Motor neuron (in vitro differentiated cells): ENCODE data around the gene TRDN. TPM values are rescaled to one million over a fixed set of nuclear protein-coding genes. Genes with fewer than 3 reads are reported as not detected.
A peak's percentile ranks its signal among the peaks of the same experiment; 100 is the strongest.

Experiments used
- ATAC-seq, 8 experiments: fragments of 200-7000 bp; cut with Tn5 transposase; replicated peaks in 6 of 8; 2 replicates each; pipeline ENCODE4 v1.8.0; 2021; ENCODE audit warnings: mild to moderate bottlenecking in 8 of 8, moderate library complexity in 8 of 8
- H3K27ac ChIP-seq, 2 donors: fragments of 250-450 bp; sonication (Bioruptor Pico); 2 replicates each; pipeline ENCODE4 v1.9.0; 2021; ENCODE audit warnings: antibody characterized with exemption in 2 of 2, mild to moderate bottlenecking in 2 of 2, moderate library complexity in 1 of 2
- H3K4me1 ChIP-seq, 2 donors: fragments of 250-450 bp; sonication (Bioruptor Pico); replicated peaks in 1 of 2; 2 replicates each; pipeline ENCODE4 v1.6.1; 2021; ENCODE audit warnings: antibody characterized with exemption in 2 of 2, mild to moderate bottlenecking in 2 of 2, moderate library complexity in 1 of 2
- H3K4me3 ChIP-seq, 5 donors: fragments of 250-450 bp; sonication (Bioruptor Pico); 2 replicates each; pipeline ENCODE4 v1.9.0; 2021; ENCODE audit warnings: antibody characterized with exemption in 5 of 5, mild to moderate bottlenecking in 5 of 5, moderate library complexity in 4 of 5
- WGBS, 10 experiments: fragments of 450-650 bp; shearing (Covaris generic); methylation state at CpG; one replicate each; pipeline ENCODE4 v1.0.0; 2022; 5-methylcytosine and 5-hydroxymethylcytosine counted together
- in situ Hi-C, 9 experiments: fragments of 400-800 bp; cut with MboI; loops; one replicate each; pipeline ENCODE4 v1.15.0; 2021; ENCODE audit warnings: low sequenced_read_pairs in 9 of 9, low pct_unique_long_range_greater_than_20kb in 2 of 9; ENCODE audit not compliant: unreplicated experiment in 9 of 9
- total RNA-seq, 8 experiments: library from RNA; unstranded; fragments of 300-600 nt; gene quantifications; 2 replicates each; pipeline versions ENCODE4 v1.2.3 to v1.2.4, GENCODE V29; 2022

TRDN gene
- total RNA-seq, 8 experiments from 2014 or later, result 0.90 to 2.8 TPM; not detected in 6

DNA sequence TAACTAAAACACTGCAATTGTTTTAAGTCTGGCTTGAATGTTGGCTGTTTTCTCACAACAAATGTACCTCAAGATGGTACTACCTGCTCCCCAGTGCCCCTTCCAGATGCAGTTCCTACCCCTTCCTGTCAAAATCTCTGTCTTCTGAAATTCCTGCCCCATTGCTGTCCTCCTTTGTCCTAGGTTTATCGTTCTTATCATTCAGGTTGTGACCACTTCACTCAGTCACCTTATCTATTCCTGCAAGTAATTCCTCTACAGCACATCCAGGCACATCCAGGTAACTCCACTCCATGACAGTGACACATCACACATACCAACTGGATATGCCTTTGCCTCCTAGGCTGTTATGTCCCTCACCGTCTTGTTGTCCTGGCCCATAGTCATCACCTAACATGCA, 90.2 kb downstream of the TRDN start:
- in situ Hi-C loops, result no loop called here
- H3K27ac ChIP-seq, result no peak overlapping the region
- WGBS, 10 experiments, result 7 to 100% (median 92%) methylated on average over 1 to 2 of the region's 2 CpGs; no CpG with 5 or more reads in 1 of the 10 experiments
- no peak overlapping the region for H3K4me3 ChIP-seq
- peaks cover 0 to 5% of the 10 kb centered on the region in 2 donors for H3K4me1 ChIP-seq
- no peak for ATAC-seq

DNA sequence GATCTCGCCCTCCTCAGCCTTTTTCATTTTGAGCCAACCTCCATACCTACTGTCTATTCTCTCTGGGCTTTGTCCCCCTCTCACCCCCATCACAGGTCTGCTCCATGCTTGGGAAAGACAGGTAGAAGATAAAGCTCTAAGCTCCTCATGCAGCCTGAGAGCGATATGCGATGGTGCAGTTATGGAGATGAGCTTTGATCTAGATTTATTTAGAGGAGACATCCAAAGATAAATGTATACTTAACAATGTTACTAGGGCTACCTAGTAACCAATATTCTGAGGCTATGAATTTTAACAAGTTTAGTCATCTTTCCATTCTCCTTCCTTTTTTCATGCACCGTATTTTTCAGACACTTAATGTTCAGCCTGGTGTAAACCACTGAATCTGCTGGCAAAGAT, 95.3 kb downstream of the TRDN start:
- Histone ChIP-seq H3K4me1 (peaks cover 0 to 5% of the 10 kb centered on the region in 2 donors), H3K4me3 (no peak overlapping the region), H3K27ac (no peak overlapping the region)
- WGBS, 10 experiments, result 0 to 100% (median 63%) methylated on average over 1 to 4 of the region's 4 CpGs
- peak in 4 of 8 experiments; percentile 28 to 53 (median 48) for ATAC-seq
- in situ Hi-C loops, result no loop called here

- Histone ChIP-seq H3K4me3 (no peak overlapping the region), H3K27ac (no peak overlapping the region), H3K4me1 (peaks cover 0 to 3% of the 10 kb centered on the region in 2 donors)
- no peak for ATAC-seq
- WGBS, 10 experiments, result 0 to 100% (median 83%) methylated on average over 1 to 2 of the region's 2 CpGs; no CpG with 5 or more reads in 1 of the 10 experiments
- in situ Hi-C loops, result no loop called here
Measured at GRCh38 chr6:123533862-123534648, 102.7 kb downstream of the TRDN start.

DNA sequence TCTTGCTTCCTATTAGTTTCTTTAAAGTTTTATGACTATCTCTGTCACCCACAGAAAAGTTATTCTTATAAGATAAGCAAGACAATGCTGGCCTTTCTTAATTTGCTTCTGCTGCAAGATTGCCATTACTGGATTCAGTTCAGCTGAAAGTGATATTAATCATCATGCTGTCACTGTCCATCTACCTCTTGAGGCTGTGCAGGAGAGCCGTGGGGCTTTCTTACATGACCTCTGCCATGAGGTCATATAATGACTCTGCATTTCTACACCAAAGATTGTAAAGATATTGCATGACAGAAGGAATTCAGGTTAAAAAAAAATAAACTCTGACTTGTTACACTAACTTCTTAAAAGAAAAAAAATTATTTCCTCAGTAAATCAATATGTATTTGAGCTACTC, 106.9 kb downstream of the TRDN start:
- no peak overlapping the region for H3K4me3 ChIP-seq
- in situ Hi-C loops, result no loop called here
- no peak overlapping the region for H3K27ac ChIP-seq
- peak in 3 of 8 experiments; percentile 41 to 60 (median 50) for ATAC-seq
- WGBS, 10 experiments, result 13 to 100% (median 60%) methylated on average over 1 of the region's 1 CpG; no CpG with 5 or more reads in 1 of the 10 experiments
- peaks cover 0 to 3% of the 10 kb centered on the region in 2 donors for H3K4me1 ChIP-seq

DNA sequence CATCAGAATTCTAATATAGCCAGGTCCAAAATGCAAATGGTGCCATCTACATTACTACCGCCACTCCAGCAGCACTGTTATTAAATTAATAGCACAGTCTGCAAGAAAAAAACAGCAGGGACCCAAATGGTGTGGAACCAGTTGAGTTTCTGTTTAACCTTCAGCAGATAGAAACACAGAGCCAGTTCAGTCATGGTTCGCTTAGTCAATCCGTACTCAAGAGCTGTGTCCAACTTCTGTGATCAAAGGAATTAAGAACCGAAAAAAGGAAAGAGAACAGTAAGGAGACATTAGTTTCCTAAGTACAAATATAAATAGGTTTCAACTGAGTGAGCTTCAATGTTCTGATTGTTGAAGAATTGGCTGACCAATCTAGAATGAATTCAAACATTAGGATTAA, 107.7 kb downstream of the TRDN start:
- WGBS, 10 experiments, result 0 to 100% (median 92%) methylated on average over 1 to 4 of the region's 4 CpGs; no CpG with 5 or more reads in 1 of the 10 experiments
- no peak overlapping the region for H3K4me3 ChIP-seq
- peaks cover 0 to 3% of the 10 kb centered on the region in 2 donors for H3K4me1 ChIP-seq
- H3K27ac ChIP-seq, result no peak overlapping the region
- in situ Hi-C loops, result no loop called here
- ATAC-seq, result no peak

- no peak overlapping the region for H3K27ac ChIP-seq
- WGBS, 10 experiments, result 33 to 100% (median 72%) methylated on average over 1 to 3 of the region's 3 CpGs; no CpG with 5 or more reads in 1 of the 10 experiments
- peaks cover 0 to 3% of the 10 kb centered on the region in 2 donors for H3K4me1 ChIP-seq
- in situ Hi-C loops, result no loop called here
- no peak overlapping the region for H3K4me3 ChIP-seq
- ATAC-seq, result no peak
Measured at GRCh38 chr6:123527406-123527805, 109.3 kb downstream of the TRDN start.

- no peak for ATAC-seq
- 0 to 100% (median 70%) methylated on average over 1 to 2 of the region's 2 CpGs; no CpG with 5 or more reads in 2 of the 10 experiments for WGBS, 10 experiments
- in situ Hi-C loops, result no loop called here
- no peak overlapping the region for H3K4me3 ChIP-seq
- H3K27ac ChIP-seq, result no peak overlapping the region
- H3K4me1 ChIP-seq, result peaks cover 0 to 3% of the 10 kb centered on the region in 2 donors
Measured at GRCh38 chr6:123526128-123526527, 110.6 kb downstream of the TRDN start.

DNA sequence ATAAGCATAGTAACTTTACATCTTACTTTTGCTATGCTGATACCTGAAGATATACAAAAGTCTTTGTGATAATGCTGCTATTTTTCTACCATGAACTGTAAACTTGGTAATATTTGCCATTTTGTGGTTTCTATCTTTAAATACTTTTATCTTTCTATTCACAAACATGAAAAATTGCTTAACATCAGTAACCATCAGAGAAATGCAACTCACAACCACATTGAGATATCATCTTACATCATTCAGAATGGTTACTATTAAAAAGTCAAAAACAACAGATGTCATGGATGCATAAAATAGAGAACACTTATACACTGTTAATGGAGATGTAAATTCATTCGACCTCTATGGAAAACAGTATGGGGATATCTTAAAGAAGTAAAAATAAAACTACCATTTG, 112.0 kb downstream of the TRDN start:
- 0 to 100% (median 67%) methylated on average over 1 of the region's 1 CpG; no CpG with 5 or more reads in 1 of the 10 experiments for WGBS, 10 experiments

GRCh38 chr6:123520217-123520616, 116.5 kb downstream of the TRDN start:
- in situ Hi-C loops, result no loop called here
- Histone ChIP-seq H3K4me3 (no peak overlapping the region), H3K4me1 (peaks cover 0 to 10% of the 10 kb centered on the region in 2 donors), H3K27ac (no peak overlapping the region)
- ATAC-seq, result no peak
- 11 to 100% (median 84%) methylated on average over 2 to 3 of the region's 3 CpGs for WGBS, 10 experiments

More for the DNA sequence above, 112.0 kb downstream of the TRDN start:
- no peak overlapping the region for H3K27ac ChIP-seq
- H3K4me3 ChIP-seq, result no peak overlapping the region
- in situ Hi-C loops, result no loop called here
- ATAC-seq, result no peak
- peaks cover 0 to 1% of the 10 kb centered on the region in 2 donors for H3K4me1 ChIP-seq

GRCh38 chr6:123519189-123519505, 117.6 kb downstream of the TRDN start:
- H3K4me3 ChIP-seq, result no peak overlapping the region
- H3K4me1 ChIP-seq, result peaks cover 0 to 10% of the 10 kb centered on the region in 2 donors
- H3K27ac ChIP-seq, result no peak overlapping the region
- no peak for ATAC-seq
- in situ Hi-C loops, result no loop called here

DNA sequence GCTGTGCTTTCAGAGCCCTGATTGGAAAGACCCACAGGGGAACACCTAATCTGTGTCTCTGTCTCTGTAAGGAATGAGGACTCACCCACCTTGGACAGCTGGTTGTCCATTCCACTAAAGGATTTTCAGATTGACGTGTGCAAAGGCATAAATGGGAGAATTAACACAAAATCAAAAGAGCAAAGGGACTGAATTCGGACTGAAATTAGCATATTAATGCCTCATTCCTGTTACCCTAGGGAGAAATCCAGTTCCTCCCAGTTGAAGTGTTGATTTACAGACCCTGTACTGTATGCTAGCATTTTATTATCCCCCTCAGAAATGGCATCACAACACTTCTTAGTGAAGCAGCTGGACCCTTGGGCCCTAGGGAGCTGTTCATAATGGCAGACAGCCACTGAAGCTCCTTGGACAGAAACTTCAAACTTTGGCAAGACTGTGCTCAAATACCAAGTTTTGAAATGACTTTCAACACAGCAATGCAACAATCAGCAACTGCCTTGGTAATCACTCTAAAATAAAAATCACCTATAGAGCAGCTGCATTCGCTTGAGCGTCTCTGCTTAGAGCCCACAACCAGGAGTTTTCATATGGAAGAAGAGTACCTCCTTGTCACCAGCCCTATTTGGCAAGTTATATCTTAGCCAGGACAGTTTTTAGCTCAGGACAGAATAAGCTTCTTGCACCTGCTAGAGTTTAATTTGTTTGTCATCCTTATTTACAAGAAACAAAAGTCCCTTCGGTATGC, 118.1 kb downstream of the TRDN start:
- peak in 3 of 8 experiments; percentile 58 to 73 (median 66) for ATAC-seq
- WGBS, 10 experiments, result 0 to 72% (median 60%) methylated on average over 1 to 5 of the region's 5 CpGs; no CpG with 5 or more reads in 3 of the 10 experiments
- in situ Hi-C loops, result no loop called here
- Histone ChIP-seq H3K4me1 (peaks cover 0 to 10% of the 10 kb centered on the region in 2 donors), H3K4me3 (no peak overlapping the region), H3K27ac (no peak overlapping the region)

- Histone ChIP-seq H3K4me3 (no peak overlapping the region), H3K27ac (no peak overlapping the region), H3K4me1 (peaks cover 0 to 10% of the 10 kb centered on the region in 2 donors)
- in situ Hi-C loops, result no loop called here
- 7 to 100% (median 79%) methylated on average over 1 to 2 of the region's 2 CpGs for WGBS, 10 experiments
- ATAC-seq, result no peak
Measured at GRCh38 chr6:123515715-123516114, 121.0 kb downstream of the TRDN start.

GRCh38 chr6:123509112-123509511, 127.6 kb downstream of the TRDN start:
- in situ Hi-C loops, result no loop called here
- no peak for ATAC-seq
- Histone ChIP-seq H3K4me3 (no peak overlapping the region), H3K27ac (no peak overlapping the region), H3K4me1 (no peaks in the 10 kb centered on the region)
- WGBS, 10 experiments, result 0 to 60% (median 0%) methylated on average over 1 of the region's 1 CpG; no CpG with 5 or more reads in 5 of the 10 experiments
